Peyer's patch (tissue), 4 donors: ENCODE data around the gene ELANE.

Source experiments
- CTCF ChIP-seq, 6 experiments: fragments of 450-650 bp in 4 of 6; fragments of 200-600 bp in 2 of 6; sonication (generic) in 1 of 6; IDR thresholded peaks; one replicate each; pipeline ENCODE4 v1.5.1; 2017 to 2019; ENCODE audit warnings: antibody characterized with exemption in 6 of 6, mild to moderate bottlenecking in 3 of 6, moderate library complexity in 1 of 6
- POLR2A ChIP-seq, 2 donors: fragments of 450-650 bp; IDR thresholded peaks; one replicate each; pipeline ENCODE4 v1.5.1; 2017; ENCODE audit warnings: antibody characterized with exemption in 2 of 2, mild to moderate bottlenecking in 2 of 2, moderate library complexity in 2 of 2

- TF ChIP-seq CTCF (IDR thresholded peaks at IDR 0.05) (no peak), POLR2A (IDR thresholded peaks at IDR 0.05) (no peak)
Measured at GRCh38 chr19:850221-850978, 1.7 kb upstream of the ELANE start.
